H1 (cell line): ENCODE measurements around the gene NLGN4Y. TPM values are rescaled to one million over a fixed set of nuclear protein-coding genes. Genes with fewer than 3 reads are reported as not detected.

ENCODE experiments used
- EP300 ChIP-seq, 2 experiments: IDR thresholded peaks; 1 replicate in 1 of 2; 2 replicates in 1 of 2; pipeline ENCODE4 v1.6.1; 2011 to 2012; ENCODE audit warnings: low read depth in 2 of 2, low read length in 2 of 2, mild to moderate bottlenecking in 2 of 2, borderline replicate concordance in 1 of 2, inconsistent platforms in 1 of 2, moderate library complexity in 1 of 2
- JUND ChIP-seq: IDR thresholded peaks from 2 replicates; pipeline ENCODE4 v1.6.1; 2011; ENCODE audit warnings: mild to moderate bottlenecking, improper control_type of control experiment, low read length
- KDM1A ChIP-seq: fragments of 200-600, 300-600 bp; sonication (generic); IDR thresholded peaks from 2 replicates; pipeline ENCODE4 v1.7.1; 2016; ENCODE audit warnings: mild to moderate bottlenecking, low read length, borderline replicate concordance
- RAD21 ChIP-seq, 2 experiments: IDR thresholded peaks in 1 of 2; conservative IDR thresholded peaks in 1 of 2; 2 replicates each; pipeline ENCODE4 v1.6.1; 2011; ENCODE audit warnings: low read depth in 2 of 2, low read length in 2 of 2, improper control_type of control experiment in 1 of 2, inconsistent platforms in 1 of 2, mild to moderate bottlenecking in 1 of 2, moderate library complexity in 1 of 2
- polyA plus RNA-seq, 7 experiments: library from polyadenylated mRNA; depleted of rRNA in 3 of 7; stranded (reverse) in 5 of 7; unstranded in 2 of 7; fragments of >200 nt in 5 of 7; fragments of 200-250 nt in 2 of 7; gene quantifications; 1 replicate in 5 of 7; 2 replicates in 1 of 7; 4 replicates in 1 of 7; pipeline versions ENCODE4 v1.2.1 to v1.2.3, GENCODE V29; 2011 to 2013; ENCODE audit warnings: missing spikeins in 2 of 7, mixed read lengths in 2 of 7
- total RNA-seq: library from RNA; stranded (reverse); fragmentation: NEBNext Ultra II Directional; extraction: Animal tissue kit (Norgen Biotek cat#: 25700); gene quantifications from 2 replicates; pipeline ENCODE4 v1.2.1, GENCODE V29; 2021

The NLGN4Y gene
- total and polyA plus RNA-seq, 2 of the 8 experiments (the other 6 are each of a cell fraction or from before 2014, with no cell fraction given) = 35.7 to 51.3 TPM

- TF ChIP-seq RAD21 (IDR thresholded peaks at IDR 0.05 in 1 of 2, conservative IDR thresholded peaks at IDR 0.05 in 1 of 2; ENCODE audit: low read depth in 2 of 2, low read length in 2 of 2) (no peak), EP300 (IDR thresholded peaks at IDR 0.05; ENCODE audit: borderline replicate concordance in 1 of 2, low read depth in 2 of 2, low read length in 2 of 2) (no peak), JUND (no peak), KDM1A (no peak)
- TF ChIP-seq, all 59 proteins: peak for 0
Measured at GRCh38 chrY:14763600-14763999, 239.3 kb downstream of the NLGN4Y start (continued).
